Stimulated activated CD8-positive, alpha-beta memory T cell treated with anti-CD3 and anti-CD28 coated beads, Interleukin-7, amount 100 ng/mL, for 24 hours (primary cell): Measurements from ENCODE around the gene IGDCC3.

ENCODE experiments used
- DNase-seq: peaks from one replicate; pipeline ENCODE4 v3.0.0-alpha.2; 2020; ENCODE audit warnings: low read depth

The IGDCC3 gene

DNA sequence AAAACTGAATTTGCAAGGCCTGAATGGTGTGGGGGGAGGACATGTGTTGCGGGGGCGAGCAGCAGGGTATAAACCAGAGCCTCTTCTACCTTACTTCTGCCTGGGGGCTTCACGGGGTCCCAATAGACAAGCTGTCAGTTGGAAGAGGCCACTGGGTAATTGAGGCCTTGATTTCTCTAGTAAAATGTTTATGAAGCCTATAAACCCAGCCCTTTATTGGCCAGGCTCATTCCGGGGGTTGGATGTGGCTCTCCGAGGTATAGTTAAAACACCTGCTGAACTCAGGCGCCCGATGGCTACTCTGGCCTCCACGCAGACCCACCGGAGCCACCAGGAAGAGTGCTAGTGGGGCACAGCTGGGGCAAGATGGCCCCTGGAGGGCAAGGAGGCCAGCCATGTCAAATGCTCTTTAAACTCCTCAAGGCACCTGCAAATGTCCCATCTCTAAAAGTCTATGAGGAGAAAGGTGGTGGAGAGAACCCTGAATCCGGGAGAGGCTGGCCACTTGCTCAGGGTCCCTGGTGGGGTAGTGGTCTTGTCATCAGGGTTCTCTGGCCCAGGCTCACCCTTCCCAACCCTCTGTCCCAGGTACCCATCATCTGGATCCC, 34.3 kb downstream of the IGDCC3 start:
- no peak for DNase-seq

DNA sequence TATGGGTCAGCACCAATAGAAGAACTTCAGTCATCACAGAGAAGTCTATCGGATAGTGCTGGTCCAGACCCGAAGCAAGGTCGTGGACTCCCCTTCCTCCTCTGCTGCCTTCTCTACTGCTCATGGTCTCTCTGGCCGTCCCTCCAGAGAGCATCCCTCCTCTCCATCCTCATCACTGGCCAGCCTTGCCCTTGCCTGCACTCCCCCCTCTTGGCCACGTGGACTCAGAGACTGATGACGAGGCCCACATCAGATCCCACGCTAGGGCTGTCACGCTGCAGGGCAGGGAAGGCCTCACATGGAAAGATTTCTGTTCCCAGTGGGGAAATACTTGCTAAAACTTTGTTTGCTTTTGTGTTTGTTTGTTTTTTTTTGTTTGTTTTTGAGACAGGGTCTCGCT, 35.3 kb downstream of the IGDCC3 start:
- no peak for DNase-seq

DNA sequence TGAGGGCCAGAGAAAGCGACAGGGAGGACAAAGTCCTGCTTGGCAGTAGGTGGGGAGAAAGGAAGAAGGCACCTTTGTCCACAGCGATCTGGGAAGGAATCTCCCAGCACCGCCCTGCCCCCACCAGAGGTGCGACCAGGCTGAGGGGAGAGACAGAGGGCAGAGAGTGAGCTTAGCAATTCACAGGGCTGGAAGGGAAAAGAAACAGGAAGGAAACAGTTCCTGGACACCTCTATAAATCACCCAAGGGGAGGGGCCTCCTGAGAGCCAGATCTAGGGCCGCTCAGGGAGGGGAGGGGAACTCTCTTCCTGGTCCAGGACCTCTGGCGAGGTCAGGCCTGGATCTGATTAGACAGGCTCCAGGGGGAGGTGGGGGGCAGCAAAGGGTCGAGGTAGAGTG, 37.9 kb downstream of the IGDCC3 start:
- DNase-seq: no peak

DNA sequence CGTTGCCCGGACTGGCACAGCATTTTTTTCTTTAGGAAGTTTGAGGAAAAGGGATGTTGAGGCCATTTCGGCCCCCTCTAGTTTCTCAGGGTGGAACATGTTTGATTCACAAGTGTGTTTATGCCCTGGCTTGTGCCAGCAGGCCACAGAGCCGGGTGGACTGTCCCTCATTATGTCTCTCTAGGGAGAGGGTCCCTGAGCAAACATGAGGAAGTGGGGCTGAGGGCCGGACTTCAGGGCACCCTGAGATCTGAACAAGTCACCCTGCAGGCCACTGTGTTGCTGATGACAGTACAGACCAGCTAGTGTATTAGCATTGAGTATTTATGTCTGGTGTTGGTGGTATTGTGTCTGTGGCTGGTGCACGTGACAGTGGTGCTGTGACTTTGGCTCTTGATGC, 38.4 kb downstream of the IGDCC3 start:
- DNase-seq: no peak

DNA sequence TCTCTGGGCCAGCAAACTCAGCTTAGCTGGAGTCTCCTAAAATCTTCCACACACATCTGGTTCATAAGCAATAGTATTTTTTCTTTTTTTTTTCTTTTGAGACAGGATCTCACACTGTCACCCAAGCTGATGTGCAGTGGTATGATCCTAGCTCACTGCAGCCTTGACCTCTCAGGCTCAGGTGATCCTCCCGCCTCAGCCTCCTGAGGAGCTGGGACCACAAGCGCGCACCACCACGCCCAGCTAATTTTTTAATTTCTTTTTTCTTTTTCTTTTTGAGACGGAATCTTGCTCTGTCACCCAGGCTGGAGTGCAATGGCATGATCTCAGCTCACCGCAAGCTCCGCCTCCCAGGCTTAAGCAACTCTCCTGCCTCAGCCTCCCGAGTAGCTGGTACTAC, 39.0 kb downstream of the IGDCC3 start:
- no peak for DNase-seq

DNA sequence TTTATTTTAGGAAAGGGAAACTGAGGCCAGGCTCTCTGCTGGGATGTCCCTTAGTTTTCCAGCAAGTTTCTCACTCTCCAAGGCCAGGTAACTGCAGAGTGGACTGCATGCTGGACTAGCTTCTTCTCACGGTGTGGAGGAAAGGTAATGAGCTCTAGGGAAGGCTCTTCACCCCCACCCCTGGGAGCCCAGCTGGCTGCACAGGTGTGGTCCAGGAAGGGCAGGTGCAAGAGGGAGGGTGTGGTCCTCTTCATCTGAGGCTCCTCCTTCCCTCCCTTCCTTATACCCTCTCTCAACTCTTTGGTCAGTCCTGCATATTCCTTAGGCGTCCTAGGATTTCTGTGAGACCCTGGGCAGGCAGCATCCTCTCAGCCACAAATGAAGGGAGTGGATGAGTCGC, 39.4 kb downstream of the IGDCC3 start:
- no peak for DNase-seq

DNA sequence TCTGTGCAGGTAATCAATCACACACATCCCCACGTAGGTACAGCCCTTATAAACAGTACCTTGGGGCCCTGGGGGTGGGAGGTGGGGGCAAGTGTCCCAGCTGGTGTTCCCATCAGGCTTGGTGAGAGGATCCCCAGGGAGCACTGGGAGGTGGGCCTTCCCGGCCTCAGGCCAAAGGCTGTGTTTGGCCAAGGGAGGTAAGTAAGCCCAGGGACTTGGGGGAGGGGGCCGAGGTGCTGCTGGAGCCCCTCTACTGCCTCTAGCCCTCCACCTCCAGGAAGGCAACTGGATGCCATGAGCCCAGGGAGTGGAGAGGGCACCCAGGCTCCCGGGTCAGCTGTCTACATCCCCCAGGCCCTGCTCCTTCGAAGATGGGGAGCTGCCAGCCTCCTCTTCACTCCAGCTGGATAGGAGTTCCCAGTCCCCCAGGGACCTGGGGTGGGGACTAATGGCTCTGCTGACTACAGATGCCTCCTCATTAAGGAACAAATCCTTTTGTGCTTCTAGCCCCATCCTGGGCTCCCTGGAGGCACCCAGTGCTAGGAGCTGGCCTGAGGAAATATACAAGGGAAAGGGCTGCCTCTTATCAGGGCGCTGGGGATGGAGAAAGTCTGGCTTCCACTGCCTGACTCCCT, 40.2 kb downstream of the IGDCC3 start:
- DNase-seq: no peak

DNA sequence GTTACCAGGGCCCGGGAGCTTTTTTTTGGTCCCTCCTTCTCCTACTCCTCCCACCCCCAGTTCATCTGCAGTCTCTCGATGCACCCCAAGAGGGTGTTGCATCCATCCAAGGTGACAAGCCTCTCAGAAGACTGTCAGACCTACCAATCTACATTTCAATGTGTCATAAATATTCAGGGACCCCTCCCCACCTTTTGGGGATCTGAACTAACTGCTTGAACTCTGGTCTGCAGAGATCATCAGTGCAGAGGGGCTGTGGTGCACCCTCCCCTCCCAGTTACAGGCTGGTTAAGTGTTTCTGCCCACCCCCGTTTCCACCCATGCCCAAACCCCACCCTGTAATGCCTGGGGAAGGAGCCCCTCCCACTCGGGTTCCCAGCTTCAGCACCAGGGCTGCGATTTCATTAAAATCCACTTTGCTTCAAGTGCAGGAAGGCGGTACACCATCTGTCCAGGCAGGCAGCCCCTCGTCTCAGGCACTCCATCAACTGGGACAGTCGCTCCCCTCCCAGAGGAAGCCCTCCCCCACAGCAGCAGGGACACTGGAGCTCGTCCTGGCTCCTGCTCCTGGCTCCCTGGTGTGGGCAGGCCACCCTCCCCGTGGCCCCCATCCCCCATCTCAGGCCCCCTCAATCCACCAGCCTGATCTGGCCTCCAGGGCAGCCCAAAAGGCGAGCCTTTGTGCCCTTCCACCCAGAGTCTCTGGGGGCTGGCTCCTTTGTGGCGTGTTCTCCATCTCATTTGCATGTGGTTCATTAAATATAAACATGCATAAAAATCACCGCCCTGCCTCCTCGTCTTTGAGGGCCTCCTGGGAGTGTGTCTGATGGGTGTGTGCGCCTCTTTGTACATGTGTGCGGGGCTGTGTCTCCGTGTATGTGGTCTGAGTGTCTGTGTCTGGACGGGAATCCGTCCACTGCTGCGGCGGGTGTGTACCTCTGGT, 41.0 kb downstream of the IGDCC3 start:
- DNase-seq: no peak

DNA sequence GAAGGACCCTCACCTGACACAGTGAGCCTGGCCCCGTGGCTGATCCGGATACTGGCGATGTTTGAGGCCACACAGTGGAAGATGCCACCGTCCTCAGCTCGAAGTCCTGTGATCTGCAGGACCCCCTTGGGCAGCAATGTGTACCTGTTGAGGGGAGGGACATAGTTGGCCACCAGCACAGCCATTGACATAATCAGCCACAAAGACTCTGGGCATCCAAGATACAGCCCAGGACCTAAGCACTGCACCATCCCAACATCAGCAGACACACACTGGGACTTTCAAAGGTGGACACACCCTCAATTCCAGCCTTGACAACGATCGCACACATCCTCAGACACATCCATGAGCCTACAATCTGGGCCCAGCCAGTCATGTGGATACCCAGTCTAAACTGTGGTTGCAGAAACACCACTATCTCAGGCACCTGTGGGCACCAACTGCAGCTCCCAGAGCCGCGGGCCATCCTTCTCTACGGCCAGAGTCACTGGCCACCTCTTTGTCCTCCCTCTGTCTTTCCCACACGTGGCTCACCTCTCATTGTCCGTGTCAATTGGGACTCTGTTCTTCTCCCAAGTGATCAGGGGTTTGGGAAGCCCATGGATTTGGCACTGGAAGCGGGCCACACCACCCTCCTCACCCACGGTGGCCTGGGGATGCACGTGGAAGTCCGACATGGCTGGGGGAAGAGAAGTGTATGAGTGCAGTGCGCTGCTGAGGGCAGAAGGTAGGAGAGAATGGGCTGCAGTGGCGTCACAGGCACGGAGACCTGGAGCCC, 42.3 kb downstream of the IGDCC3 start:
- DNase-seq: no peak

DNA sequence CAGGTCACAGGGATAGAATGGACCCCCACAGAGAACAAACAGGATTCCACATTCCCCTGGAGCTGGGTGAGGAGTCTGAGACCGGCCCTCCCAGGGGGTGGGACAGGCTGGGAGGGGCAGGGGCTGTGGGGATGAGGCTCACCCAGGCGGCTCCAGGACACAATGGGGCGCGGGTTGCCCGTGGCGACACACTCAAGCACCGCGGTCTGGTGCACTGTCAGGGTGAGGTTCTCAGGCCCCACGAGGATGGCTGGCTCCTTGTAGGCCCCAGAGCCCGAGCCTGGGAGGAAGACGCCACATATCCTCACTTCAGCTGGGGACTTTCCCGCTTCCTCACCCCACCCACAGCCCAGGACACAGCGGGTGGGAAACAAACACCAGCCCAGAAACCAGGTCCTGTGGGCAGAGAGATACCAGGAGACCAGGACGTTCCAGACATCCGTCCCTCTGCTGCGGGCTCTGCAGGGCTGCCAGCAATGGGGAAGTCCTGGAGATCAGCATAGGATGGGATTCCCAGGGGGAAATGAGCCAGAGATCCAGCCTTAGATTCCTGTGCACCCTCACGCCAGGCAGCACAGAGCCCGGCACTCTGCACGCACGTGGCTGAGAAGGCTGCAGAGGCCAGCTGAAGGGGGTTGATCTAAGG, 43.1 kb downstream of the IGDCC3 start:
- DNase-seq: no peak

DNA sequence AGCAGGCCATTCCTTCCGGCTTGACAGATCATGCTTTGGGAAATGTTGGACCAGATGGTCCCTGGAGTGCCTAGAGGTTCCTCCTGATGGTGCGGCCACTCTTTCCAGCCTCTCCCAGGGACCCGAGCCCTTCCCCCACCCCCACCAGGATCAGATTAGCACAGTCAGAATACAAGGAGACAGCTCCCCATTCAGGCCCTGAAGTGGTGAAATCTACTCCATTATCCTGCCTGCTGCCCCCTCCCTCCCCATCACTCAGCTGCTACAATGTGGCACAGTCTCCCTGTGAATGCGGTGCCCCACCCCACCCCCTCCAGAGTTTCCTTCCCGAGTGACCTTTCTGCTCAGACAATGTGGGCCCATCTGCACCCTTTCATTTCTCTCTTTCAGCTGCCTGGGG, 43.9 kb downstream of the IGDCC3 start:
- no peak for DNase-seq

DNA sequence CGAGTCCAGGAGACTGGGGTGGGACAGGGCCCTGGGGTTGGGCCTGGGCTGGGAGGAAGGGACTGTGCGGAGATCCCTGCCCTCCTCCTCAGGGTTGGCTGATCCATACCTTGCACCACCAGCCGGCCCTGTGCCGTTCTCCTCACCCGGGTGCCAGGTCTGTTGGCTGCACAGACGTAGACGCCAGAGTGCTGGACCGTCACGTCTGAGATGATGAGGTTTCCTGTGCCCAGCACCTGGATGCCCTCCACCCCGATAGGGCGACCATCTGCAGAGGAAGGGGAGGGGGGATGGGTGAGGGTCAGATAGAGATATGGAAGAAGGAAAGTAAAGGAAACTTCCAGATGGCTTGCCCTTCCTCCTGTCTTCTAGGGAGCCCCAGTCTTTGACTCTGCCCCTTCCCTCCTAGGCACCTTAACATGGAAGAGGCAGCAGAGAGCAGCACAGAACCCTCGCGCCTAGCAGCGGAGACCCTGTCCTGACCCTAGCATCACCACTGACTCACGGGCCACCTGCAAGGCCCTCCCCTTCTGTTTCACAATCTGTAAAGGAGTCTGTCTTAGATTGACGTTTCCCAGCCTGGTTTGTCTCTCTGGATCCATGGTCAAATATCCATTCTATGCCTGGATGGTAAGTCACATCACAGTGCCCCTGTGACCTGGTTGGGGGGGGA, 44.5 kb downstream of the IGDCC3 start:
- DNase-seq: no peak

DNA sequence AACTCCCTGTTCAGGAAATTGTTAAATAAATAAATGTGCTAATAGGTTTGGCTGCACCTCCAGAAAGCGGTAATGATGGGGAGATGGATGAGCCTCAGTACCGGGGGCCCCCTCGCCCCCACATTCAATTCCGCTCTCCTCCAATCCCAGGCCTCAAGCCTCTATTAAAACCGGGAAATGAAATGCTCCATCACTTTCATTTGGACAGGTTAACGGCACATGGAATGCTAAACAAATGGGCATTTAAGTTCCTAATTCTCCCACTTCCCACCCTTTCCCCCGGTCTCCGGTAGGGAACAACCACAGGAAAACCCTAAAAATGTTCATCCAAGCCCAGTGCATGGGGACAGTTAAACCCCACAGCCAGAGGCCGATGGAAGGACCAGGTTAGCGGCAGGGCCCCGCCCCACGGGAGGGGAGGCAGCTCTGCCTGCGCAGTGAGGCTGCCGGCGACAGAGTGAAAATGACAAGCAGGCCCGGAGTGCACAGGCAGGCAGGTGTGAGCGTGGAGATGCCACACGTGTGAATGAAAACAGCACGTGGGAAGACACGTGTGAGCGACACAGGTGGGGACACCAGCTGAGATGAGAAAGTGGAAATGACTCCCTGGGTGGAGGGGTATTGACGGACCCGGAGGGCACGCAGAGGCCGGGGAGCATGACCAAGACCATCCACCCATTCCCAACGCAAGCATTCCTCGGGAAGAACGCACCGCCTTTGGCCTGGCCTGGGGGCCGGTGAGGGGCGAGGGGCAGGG, 45.2 kb downstream of the IGDCC3 start:
- no peak for DNase-seq

DNA sequence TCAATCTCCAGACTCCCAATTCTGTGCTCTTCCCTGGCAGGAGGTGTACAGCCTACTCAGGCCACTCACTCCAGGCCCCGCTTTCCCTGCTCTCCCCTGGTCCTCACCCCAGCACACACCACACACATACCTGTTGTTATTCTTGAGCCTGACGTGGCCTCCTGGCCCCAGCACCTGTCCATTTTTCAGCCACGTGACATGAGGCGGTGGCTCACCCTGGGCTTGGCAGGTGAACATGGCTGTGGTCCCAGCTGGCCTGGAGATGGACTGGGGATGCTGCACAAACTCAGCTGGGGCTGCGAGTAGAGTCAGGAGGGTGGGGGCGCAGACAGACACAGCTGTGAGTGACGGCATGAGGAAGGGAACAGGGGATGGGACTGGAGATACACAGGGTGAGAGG, 46.0 kb downstream of the IGDCC3 start:
- DNase-seq: no peak

DNA sequence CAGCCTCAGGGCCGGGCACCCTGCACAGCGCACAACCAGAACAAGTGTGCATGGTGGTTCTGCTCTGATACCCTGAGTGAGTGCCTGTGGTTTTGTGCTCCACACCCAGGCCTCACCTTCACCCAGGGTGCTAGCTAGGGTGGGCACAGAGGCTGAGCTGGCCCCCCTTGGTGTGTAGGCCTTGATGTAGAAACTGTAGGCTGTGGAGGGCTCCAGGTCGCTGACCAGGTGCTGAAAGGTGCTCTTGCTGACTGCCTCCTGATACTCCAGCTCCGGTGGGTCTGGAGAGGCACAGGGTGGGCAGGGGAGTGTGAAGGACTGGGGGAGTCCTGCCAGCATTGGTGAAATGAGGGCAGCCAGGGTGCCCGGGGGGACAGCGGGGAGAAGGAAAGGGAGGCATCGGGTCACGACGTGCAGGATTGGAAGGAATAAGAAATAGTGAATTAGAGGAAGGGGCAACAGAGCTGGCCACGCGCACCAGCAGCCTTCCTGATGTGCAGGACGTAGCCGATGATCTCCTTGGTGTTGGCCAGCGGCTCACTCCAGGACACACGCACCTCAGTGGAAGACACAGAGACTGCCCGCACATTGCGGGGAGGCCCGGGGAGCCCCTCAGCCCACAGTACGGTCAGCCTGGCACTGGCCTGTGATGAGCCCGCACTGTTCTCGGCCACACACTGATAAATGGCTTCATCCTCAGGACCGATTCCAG, 46.7 kb downstream of the IGDCC3 start:
- no peak for DNase-seq

DNA sequence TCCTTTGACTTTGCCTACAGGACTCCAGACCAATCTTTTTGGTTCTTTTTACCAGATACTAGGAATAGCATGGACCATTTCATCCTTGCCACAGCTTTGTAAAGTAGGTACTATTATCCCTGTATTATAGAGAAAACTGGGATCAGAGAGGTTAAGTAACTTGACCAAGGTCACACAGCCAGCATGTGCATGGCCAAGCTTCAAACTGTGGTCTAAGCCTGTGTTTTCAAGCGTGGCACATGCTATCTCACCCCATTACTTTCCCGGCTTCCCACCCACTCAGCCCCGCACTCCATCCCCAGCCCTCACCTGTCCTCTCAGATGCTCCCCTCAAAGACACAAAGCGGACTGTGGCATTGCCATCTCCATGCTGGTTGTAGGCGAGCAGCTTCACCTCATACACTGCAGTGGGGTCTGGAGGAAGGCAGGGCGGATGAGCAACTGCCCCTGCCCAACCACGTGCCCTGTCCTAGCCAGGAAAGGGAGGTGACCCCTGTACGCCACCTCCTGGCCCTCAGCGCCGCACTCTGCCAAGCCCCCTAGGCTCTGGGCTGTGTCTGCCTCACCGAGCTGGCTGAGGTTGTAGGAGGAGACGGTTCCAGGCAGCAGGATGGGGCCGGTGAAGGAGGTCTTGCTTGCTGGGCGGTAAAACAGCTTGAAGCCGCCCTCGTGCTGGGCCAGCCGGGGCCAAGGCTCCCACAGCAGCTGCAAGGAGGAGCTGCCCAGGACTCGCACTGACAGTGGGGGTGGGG, 47.6 kb downstream of the IGDCC3 start:
- no peak for DNase-seq

DNA sequence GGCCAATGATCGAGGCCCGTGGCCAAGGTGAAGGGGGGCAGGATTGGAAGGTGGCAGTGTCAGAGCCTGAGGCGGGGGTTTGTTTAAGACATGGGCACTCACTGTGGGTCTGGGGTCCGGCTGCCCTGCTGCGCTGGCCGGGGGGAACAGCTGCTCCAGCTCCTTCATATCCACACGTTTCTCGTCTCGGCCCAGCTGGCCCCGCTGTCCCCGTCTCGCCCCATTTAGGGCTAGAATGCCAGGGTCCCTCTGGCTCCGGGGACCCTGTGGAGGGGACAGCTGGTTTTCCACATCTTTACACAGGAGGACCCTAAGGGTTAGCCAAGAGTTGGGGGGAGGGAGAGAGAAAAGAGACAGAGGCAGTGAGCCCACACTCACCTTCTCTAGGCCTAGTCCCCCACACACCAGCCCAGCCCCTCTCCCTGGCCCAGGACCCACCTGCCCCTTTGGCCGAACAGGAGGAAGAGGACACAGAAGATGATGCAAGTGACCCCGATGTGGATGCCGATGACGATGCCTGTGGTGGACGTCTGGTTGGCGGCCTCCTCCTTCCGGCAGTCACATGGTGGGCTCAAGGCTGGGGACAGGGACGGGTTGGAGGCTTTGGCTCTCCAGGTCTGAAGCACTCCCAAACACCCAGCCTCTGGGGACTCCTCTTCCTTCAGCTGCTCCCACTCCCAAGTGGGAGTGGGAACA, 48.4 kb downstream of the IGDCC3 start:
- no peak for DNase-seq

DNA sequence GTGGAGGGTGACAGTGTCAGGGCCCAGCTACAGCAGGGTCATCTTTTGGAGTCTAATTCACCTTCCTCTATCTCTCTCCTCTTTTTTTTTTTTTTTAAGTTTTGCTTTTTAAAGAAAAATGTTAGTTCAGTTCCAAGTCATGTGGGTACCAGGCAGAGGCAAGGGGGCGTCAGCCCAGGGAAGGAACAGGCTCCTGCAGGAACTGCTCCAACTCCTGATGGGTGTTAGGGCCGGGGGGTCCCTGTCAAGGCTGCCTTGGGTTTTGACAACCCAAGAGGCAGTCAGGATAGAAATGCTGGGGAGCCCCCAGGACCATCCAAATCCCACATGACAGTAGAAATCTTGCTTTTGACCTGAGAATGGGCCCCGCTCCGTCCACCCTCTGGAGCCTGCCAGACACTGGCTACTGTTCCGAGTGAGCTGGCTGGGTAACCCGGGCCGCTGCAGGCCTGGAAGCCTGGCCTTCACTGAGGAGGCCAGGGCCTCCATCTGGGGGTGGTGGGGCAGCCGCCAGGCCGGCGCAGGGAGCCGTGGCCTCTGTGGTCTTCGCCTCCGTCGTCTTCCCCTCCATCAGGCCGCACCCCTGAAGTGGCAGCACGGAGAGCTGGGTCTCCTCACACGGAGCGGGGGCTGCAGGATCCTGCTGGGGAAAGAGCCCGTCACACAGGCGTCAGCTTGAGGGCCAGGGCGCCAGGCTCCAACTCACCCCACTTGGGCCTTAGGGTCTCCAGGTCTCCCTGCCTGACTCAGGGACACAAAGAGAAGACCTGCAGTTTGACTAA, 49.1 kb downstream of the IGDCC3 start:
- DNase-seq: no peak
